ENCODE measurements around the gene RNF32. TPM values are rescaled to one million over a fixed set of nuclear protein-coding genes. Genes with fewer than 3 reads are reported as not detected.

Gene RNF32
- total and polyA plus RNA-seq, 2 of the 13 experiments (the other 11 are each of a cell fraction or from before 2014, with no cell fraction given), result not detected

DNA sequence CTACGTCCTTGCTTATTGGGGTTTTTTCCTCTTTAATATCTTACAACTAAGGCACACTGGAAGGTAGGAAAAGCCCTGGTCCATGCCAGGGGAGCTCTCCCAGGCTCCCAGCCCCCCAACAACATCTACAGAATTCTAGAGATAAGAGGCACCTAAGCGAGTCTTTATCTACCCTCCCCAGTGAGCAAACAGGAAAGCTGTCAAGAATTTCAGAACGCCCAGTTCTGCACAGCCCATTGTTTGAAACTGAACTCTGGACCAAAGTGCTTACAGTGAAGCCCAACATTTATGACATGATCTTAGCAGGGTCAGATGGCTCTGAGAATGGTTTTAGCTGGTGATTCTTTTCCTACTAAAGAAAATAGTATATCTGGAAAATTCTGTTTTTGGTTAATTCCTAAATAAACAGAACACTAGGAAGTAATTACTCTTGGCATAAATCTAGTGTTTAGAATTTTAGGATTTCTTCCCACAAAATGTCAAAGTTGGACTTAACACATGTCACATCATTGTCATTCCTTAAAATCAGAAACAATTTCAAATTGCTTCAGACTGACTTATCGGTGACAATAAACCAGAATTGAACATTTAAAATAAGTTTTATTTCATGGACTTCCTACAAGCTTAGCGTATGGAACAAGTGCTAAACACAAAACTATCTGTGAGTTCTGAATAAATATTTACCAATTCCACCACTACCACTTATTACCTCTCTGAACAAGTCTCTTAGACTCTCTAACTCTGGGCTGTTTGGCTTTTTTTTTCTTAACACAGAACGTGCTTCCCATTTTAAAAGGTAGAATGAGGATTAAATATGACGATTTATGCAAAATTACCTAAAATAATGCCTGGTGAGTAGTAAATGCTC is 31.3 kb upstream of the RNF32 start (continued):
- TF ChIP-seq, protein P1, sequence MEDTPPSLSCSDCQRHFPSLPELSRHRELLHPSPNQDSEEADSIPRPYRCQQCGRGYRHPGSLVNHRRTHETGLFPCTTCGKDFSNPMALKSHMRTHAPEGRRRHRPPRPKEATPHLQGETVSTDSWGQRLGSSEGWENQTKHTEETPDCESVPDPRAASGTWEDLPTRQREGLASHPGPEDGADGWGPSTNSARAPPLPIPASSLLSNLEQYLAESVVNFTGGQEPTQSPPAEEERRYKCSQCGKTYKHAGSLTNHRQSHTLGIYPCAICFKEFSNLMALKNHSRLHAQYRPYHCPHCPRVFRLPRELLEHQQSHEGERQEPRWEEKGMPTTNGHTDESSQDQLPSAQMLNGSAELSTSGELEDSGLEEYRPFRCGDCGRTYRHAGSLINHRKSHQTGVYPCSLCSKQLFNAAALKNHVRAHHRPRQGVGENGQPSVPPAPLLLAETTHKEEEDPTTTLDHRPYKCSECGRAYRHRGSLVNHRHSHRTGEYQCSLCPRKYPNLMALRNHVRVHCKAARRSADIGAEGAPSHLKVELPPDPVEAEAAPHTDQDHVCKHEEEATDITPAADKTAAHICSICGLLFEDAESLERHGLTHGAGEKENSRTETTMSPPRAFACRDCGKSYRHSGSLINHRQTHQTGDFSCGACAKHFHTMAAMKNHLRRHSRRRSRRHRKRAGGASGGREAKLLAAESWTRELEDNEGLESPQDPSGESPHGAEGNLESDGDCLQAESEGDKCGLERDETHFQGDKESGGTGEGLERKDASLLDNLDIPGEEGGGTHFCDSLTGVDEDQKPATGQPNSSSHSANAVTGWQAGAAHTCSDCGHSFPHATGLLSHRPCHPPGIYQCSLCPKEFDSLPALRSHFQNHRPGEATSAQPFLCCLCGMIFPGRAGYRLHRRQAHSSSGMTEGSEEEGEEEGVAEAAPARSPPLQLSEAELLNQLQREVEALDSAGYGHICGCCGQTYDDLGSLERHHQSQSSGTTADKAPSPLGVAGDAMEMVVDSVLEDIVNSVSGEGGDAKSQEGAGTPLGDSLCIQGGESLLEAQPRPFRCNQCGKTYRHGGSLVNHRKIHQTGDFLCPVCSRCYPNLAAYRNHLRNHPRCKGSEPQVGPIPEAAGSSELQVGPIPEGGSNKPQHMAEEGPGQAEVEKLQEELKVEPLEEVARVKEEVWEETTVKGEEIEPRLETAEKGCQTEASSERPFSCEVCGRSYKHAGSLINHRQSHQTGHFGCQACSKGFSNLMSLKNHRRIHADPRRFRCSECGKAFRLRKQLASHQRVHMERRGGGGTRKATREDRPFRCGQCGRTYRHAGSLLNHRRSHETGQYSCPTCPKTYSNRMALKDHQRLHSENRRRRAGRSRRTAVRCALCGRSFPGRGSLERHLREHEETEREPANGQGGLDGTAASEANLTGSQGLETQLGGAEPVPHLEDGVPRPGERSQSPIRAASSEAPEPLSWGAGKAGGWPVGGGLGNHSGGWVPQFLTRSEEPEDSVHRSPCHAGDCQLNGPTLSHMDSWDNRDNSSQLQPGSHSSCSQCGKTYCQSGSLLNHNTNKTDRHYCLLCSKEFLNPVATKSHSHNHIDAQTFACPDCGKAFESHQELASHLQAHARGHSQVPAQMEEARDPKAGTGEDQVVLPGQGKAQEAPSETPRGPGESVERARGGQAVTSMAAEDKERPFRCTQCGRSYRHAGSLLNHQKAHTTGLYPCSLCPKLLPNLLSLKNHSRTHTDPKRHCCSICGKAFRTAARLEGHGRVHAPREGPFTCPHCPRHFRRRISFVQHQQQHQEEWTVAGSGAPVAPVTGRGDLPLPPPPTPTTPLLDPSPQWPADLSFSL (CRISPR knock-in tag; IDR thresholded peaks at IDR 0.05), result no peak
- TF ChIP-seq PHF21A (CRISPR knock-in tag; IDR thresholded peaks at IDR 0.05) (peak; percentile 88), IKZF1 (IDR thresholded peaks at IDR 0.05) (no peak), ZNF552 (CRISPR knock-in tag; IDR thresholded peaks at IDR 0.05; ENCODE audit: borderline replicate concordance) (no peak), YEATS2 (CRISPR knock-in tag; IDR thresholded peaks at IDR 0.05; ENCODE audit: borderline replicate concordance) (no peak), ARID2 (CRISPR knock-in tag; IDR thresholded peaks at IDR 0.05; ENCODE audit: borderline replicate concordance) (no peak), DPF2 (CRISPR knock-in tag; IDR thresholded peaks at IDR 0.05; ENCODE audit: borderline replicate concordance, low read depth) (peak; percentile 92), TEAD3 (CRISPR knock-in tag; optimal IDR thresholded peaks at IDR 0.05; ENCODE audit: borderline replicate concordance) (peak; percentile 87), KLF13 (CRISPR knock-in tag; IDR thresholded peaks at IDR 0.05) (no peak), ZNF7 (CRISPR knock-in tag; IDR thresholded peaks at IDR 0.05) (no peak), ZNF672 (CRISPR knock-in tag; IDR thresholded peaks at IDR 0.05) (no peak), ZSCAN9 (CRISPR knock-in tag; IDR thresholded peaks at IDR 0.05; ENCODE audit: borderline replicate concordance) (peak; percentile 55; the same call in 1 of the 2 replicates), RBAK (CRISPR knock-in tag; IDR thresholded peaks at IDR 0.05) (no peak), FOSL2 (CRISPR knock-in tag; IDR thresholded peaks at IDR 0.05) (peak; percentile 72), SOX13 (IDR thresholded peaks at IDR 0.05) (peak; percentile 99), SOX13 (CRISPR knock-in tag; conservative IDR thresholded peaks at IDR 0.05 in 1 of 2, IDR thresholded peaks at IDR 0.05 in 1 of 2) (peak in 1 of 2 experiments; percentile 100; a peak in 2 of 4 replicates), ZNF281 (CRISPR knock-in tag; IDR thresholded peaks at IDR 0.05; ENCODE audit: borderline replicate concordance) (peak; percentile 94), PCBP1 (IDR thresholded peaks at IDR 0.05; ENCODE audit: borderline replicate concordance, low read depth, low read length) (no peak), ZNF614 (CRISPR knock-in tag; IDR thresholded peaks at IDR 0.05; ENCODE audit: borderline replicate concordance) (peak; percentile 90), RORA (CRISPR knock-in tag; IDR thresholded peaks at IDR 0.05) (no peak), CBX5 (CRISPR knock-in tag; IDR thresholded peaks at IDR 0.05; ENCODE audit: borderline replicate concordance) (peak; percentile 50; the same call in 1 of the 2 replicates), SRF (IDR thresholded peaks at IDR 0.05; ENCODE audit: low read depth, low read length) (no peak)

Measured in HepG2 (cell line).